ENCODE results near the gene PLEKHF1.
"Not testable (repeated sequence)": the region's sequence is repeated elsewhere in the genome, so short reads cannot be mapped to it uniquely, and the experiment has no call there.

The PLEKHF1 gene

GRCh38 chr19:29665826-29666577 is 741 bp downstream of the PLEKHF1 start:
- no peak for TF ChIP-seq CTCF (IDR thresholded peaks at IDR 0.05; ENCODE audit: borderline replicate concordance, insufficient read depth, low read depth, low read length)

GRCh38 chr19:29666578-29667386 is 1.5 kb downstream of the PLEKHF1 start:
- H3K4me3 ChIP-seq (ENCODE audit: low read depth, low read length), result peak overlapping the region; percentile 96
- no peak for TF ChIP-seq CTCF (IDR thresholded peaks at IDR 0.05; ENCODE audit: borderline replicate concordance, insufficient read depth, low read depth, low read length)

More at GRCh38 chr19:29665826-29666577, 741 bp downstream of the PLEKHF1 start:
- peak overlapping the region; percentile 96 for H3K4me3 ChIP-seq (ENCODE audit: low read depth, low read length)

- H3K4me3 ChIP-seq (ENCODE audit: low read depth, low read length), result peak overlapping the region; percentile 8
- no peak for TF ChIP-seq CTCF (IDR thresholded peaks at IDR 0.05; ENCODE audit: borderline replicate concordance, insufficient read depth, low read depth, low read length)
Measured at GRCh38 chr19:29667387-29667783, 2.1 kb downstream of the PLEKHF1 start.

GRCh38 chr19:29667901-29668341 is 2.7 kb downstream of the PLEKHF1 start:
- peak overlapping the region; percentile 10 for H3K4me3 ChIP-seq (ENCODE audit: low read depth, low read length)
- TF ChIP-seq CTCF (IDR thresholded peaks at IDR 0.05; ENCODE audit: borderline replicate concordance, insufficient read depth, low read depth, low read length), result peak; percentile 47; the same call in 1 of the 2 replicates

DNA sequence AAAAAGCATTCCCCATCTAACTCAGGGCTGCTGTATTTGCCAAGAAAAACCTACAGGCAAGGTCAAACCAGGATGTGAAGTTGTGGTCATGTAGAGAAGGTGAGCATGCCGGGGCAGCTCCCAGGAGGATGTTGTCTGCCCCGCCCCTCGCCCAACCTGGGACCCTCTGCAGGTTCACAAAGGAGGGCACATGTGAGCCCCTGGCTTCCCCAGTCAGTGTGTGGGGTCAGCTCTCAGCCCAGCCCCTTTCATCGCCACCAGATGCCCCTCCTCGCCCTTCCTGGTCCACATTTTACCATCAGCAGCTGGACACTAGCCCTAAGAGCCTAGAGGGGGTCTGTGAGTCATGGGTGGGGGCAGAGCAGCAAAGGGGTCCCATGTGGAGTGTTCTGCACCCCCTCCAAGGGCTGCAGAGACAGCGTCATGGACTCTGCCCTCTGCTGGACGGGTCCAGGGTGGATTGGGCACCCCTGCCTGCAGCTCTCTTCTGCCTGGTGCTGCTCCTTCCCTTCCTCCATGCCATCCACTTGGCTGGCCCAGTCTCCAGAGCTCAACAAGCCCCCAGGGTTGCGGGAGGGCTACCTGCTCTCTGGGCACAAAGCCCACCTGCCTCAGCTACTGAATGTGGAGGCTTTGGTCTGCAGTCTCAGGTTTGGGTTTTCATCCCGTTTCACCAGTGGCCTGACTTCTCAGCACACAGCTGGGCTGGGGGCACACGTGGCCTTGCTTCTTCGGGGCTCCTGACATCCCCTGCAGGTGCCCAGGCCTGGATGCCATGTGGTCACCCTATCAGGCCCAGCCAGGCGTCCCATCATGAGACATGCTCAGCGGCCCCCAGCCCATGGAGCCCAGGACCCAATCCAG is 3.7 kb downstream of the PLEKHF1 start:
- no peak overlapping the region for H3K4me3 ChIP-seq (ENCODE audit: low read depth, low read length)
- peak; percentile 37; the same call in 1 of the 2 replicates for TF ChIP-seq CTCF (IDR thresholded peaks at IDR 0.05; ENCODE audit: borderline replicate concordance, insufficient read depth, low read depth, low read length)

GRCh38 chr19:29670255-29670654 is 5.0 kb downstream of the PLEKHF1 start:
- no peak overlapping the region for H3K4me3 ChIP-seq (ENCODE audit: low read depth, low read length)
- TF ChIP-seq CTCF (IDR thresholded peaks at IDR 0.05; ENCODE audit: borderline replicate concordance, insufficient read depth, low read depth, low read length), result no peak

DNA sequence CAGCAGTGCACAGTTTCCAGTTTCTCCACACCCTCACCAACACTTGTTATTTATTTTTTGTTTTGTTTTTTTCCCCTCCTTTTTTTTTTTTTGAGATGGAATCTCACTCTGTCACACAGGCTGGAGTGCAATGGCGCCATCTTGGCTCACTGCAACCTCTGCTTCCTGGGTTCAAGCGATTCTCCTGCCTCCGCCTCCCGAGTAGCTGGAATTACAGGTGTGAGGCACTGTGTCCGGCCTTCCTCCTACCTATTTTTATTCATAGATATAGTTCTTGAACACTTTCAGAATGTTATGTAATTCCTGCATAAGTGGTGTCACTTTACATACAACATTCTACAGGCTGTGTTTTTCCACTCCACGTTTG is 5.7 kb downstream of the PLEKHF1 start:
- not testable (repeated sequence) for H3K4me3 ChIP-seq (ENCODE audit: low read depth, low read length)
